HepG2 (cell line): ENCODE measurements around the gene SEMA5B. TPM values are rescaled to one million over a fixed set of nuclear protein-coding genes. Genes with fewer than 3 reads are reported as not detected.

Experiments used
- ATAC-seq: fragments of 200-7000 bp; cut with Tn5 transposase; 3 replicates; pipeline ENCODE4 v1.9.1; 2020; ENCODE audit warnings: mild to moderate bottlenecking, moderate library complexity
- BruUV-seq: library from RNA; stranded (reverse); fragments of 400-500 nt; replicated peaks from 2 replicates; lab custom pipeline; 2021; lab: Mats Ljungman, UMichigan
- CTCF ChIA-PET: fragments of 300-600 bp; formaldehyde crosslinking; extraction: SDS; loops from one replicate; lab custom pipeline; 2021; ENCODE audit warnings: low total read pairs, inconsistent platforms, low intra/inter-chr PET ratio; lab: Yijun Ruan, JAX
- POLR2A ChIA-PET: fragments of 350-600 bp; sonication (Branson Sonifier 250); formaldehyde crosslinking; loops from one replicate; lab custom pipeline; 2020; ENCODE audit warnings: antibody characterized with exemption, inconsistent platforms; lab: Yijun Ruan, JAX
- DNase-seq: peaks from one replicate; pipeline ENCODE4 v3.0.0-alpha.2; 2015; ENCODE audit warnings: low spot score
- FAIRE-seq: peaks from 3 replicates; lab custom pipeline; 2011; peaks lifted over from hg19 to GRCh38; lab: Jason Lieb, UNC
- H2AFZ ChIP-seq: one replicate; pipeline ENCODE4 v1.6.1; 2011; ENCODE audit warnings: low read length, inconsistent platforms
- H3K27ac ChIP-seq: fragments of 300-600 bp; 3 replicates; pipeline ENCODE4 v1.8.0; 2011; ENCODE audit warnings: mixed run types, mild to moderate bottlenecking, mixed read lengths, low read length, inconsistent platforms; ENCODE audit not compliant: insufficient read depth; ENCODE audit errors: extremely low read length
- H3K27me3 ChIP-seq, 2 experiments: fragments of 200-600 bp in 1 of 2; 2 replicates in 1 of 2; 3 replicates in 1 of 2; pipeline versions ENCODE4 v1.6.0 to v1.8.0; 2011; ENCODE audit warnings: low read length in 2 of 2, mild to moderate bottlenecking in 2 of 2, moderate library complexity in 2 of 2, inconsistent platforms in 1 of 2; ENCODE audit not compliant: insufficient read depth in 2 of 2, control insufficient read depth in 1 of 2
- H3K36me3 ChIP-seq, 2 experiments: fragments of 200-600 bp in 1 of 2; replicated peaks in 1 of 2; 2 replicates in 1 of 2; 3 replicates in 1 of 2; pipeline versions ENCODE4 v1.5.1 to v1.8.0; 2011; ENCODE audit warnings: low read length in 2 of 2, inconsistent platforms in 1 of 2; ENCODE audit not compliant: insufficient read depth in 2 of 2, control insufficient read depth in 1 of 2
- H3K4me1 ChIP-seq: 2 replicates; pipeline ENCODE4 v1.5.1; 2012; ENCODE audit warnings: low read length, inconsistent platforms; ENCODE audit not compliant: insufficient read depth
- H3K4me2 ChIP-seq: 2 replicates; pipeline ENCODE4 v1.6.0; 2011; ENCODE audit warnings: low read depth, low read length, inconsistent platforms
- H3K4me3 ChIP-seq, 3 experiments: fragments of 200-600 bp in 1 of 3; sonication (generic), shearing (Covaris generic) in 1 of 3; replicated peaks in 1 of 3; 2 replicates each; pipeline ENCODE4 v1.5.1; 2011 to 2016; ENCODE audit warnings: low read length in 3 of 3, inconsistent platforms in 2 of 3, low read depth in 2 of 3, mild to moderate bottlenecking in 2 of 3, control low read depth in 1 of 3, mixed read lengths in 1 of 3; ENCODE audit not compliant: insufficient read depth in 1 of 3
- H3K79me2 ChIP-seq: one replicate; pipeline ENCODE4 v1.6.1; 2011; ENCODE audit warnings: low read length, inconsistent platforms; ENCODE audit not compliant: insufficient read depth
- H3K9ac ChIP-seq: 2 replicates; pipeline ENCODE4 v1.6.0; 2011; ENCODE audit warnings: mild to moderate bottlenecking, low read depth, low read length, inconsistent platforms; ENCODE audit not compliant: insufficient read depth
- H3K9me3 ChIP-seq: 2 replicates; pipeline ENCODE4 v1.5.1; 2012; ENCODE audit warnings: mild to moderate bottlenecking, low read length
- H4K20me1 ChIP-seq: 2 replicates; pipeline ENCODE4 v1.6.0; 2011; ENCODE audit warnings: inconsistent platforms, mild to moderate bottlenecking, low read length, moderate library complexity; ENCODE audit not compliant: insufficient read depth
- FIP1L1 ChIP-seq: fragments of 200-400 bp; formaldehyde crosslinking; IDR thresholded peaks from 2 replicates; pipeline ENCODE4 v1.6.1; 2018; ENCODE audit warnings: low read depth, mild to moderate bottlenecking, low read length, moderate library complexity, borderline replicate concordance; ENCODE audit not compliant: insufficient read depth
- FOSL2 ChIP-seq: sonication (generic); formaldehyde crosslinking; IDR thresholded peaks from 2 replicates; pipeline ENCODE4 v1.4.0; 2020; ENCODE audit warnings: missing genetic modification reagents
- MBD4 ChIP-seq: IDR thresholded peaks from 2 replicates; pipeline ENCODE4 v1.6.1; 2012; ENCODE audit warnings: low read length, inconsistent platforms, borderline replicate concordance
- NR2F2 ChIP-seq: IDR thresholded peaks from 2 replicates; pipeline ENCODE4 v1.6.1; 2012; ENCODE audit warnings: low read depth, inconsistent platforms, borderline replicate concordance
- SAP130 ChIP-seq: IDR thresholded peaks from 2 replicates; pipeline ENCODE4 v1.6.1; 2016; ENCODE audit warnings: low read depth
- SOX13 ChIP-seq, 3 experiments: fragments of 450-650 bp in 1 of 3; sonication (generic) in 1 of 3; formaldehyde crosslinking in 1 of 3; IDR thresholded peaks in 2 of 3; conservative IDR thresholded peaks in 1 of 3; 2 replicates each; pipeline versions ENCODE4 v1.5.0 to v1.6.1; 2016 to 2020; ENCODE audit warnings: antibody characterized with exemption in 1 of 3, mild to moderate bottlenecking in 1 of 3, missing compliant biosample characterization in 1 of 3, missing genetic modification reagents in 1 of 3, moderate library complexity in 1 of 3
- SRF ChIP-seq: IDR thresholded peaks from 2 replicates; pipeline ENCODE4 v1.6.1; 2011; ENCODE audit warnings: mild to moderate bottlenecking, low read depth, low read length, moderate library complexity
- THYN1 ChIP-seq: sonication (generic); formaldehyde crosslinking; IDR thresholded peaks from 2 replicates; pipeline ENCODE4 v1.8.1; 2023; ENCODE audit warnings: low read depth, mild to moderate bottlenecking, moderate library complexity, missing genetic modification reagents, borderline replicate concordance
- ZBTB39 ChIP-seq: sonication (generic); formaldehyde crosslinking; IDR thresholded peaks from 2 replicates; pipeline ENCODE4 v1.5.0; 2020; ENCODE audit warnings: missing genetic modification reagents
- ZC3H13 ChIP-seq: sonication (generic); formaldehyde crosslinking; IDR thresholded peaks from 2 replicates; pipeline ENCODE4 v1.8.1; 2023; ENCODE audit warnings: mild to moderate bottlenecking, missing genetic modification reagents, moderate library complexity
- ZNF292 ChIP-seq: sonication (generic); formaldehyde crosslinking; IDR thresholded peaks from 2 replicates; pipeline ENCODE4 v1.8.1; 2022; ENCODE audit warnings: mild to moderate bottlenecking, low read depth, missing genetic modification reagents, borderline replicate concordance
- ZNF331 ChIP-seq: sonication (generic); formaldehyde crosslinking; IDR thresholded peaks from 2 replicates; pipeline ENCODE4 v1.4.0; 2020; ENCODE audit warnings: missing genetic modification reagents
- ZNF510 ChIP-seq: sonication (generic); formaldehyde crosslinking; IDR thresholded peaks from 2 replicates; pipeline ENCODE4 v1.4.0; 2020; ENCODE audit warnings: low read depth, mild to moderate bottlenecking, missing genetic modification reagents
- ZNF674 ChIP-seq: sonication (generic); formaldehyde crosslinking; IDR thresholded peaks from 2 replicates; pipeline ENCODE4 v1.5.0; 2020; ENCODE audit warnings: low read depth, mild to moderate bottlenecking, missing genetic modification reagents
- ZNF878 ChIP-seq: sonication (generic); formaldehyde crosslinking; IDR thresholded peaks from 2 replicates; pipeline ENCODE4 v1.8.1; 2023; ENCODE audit warnings: mild to moderate bottlenecking, missing genetic modification reagents, moderate library complexity
- ZSCAN22 ChIP-seq: sonication (generic); formaldehyde crosslinking; IDR thresholded peaks from 2 replicates; pipeline ENCODE4 v1.4.0; 2020; ENCODE audit warnings: mild to moderate bottlenecking, missing genetic modification reagents
- WGBS: methylation state at CpG from one replicate; pipeline ENCODE4 v1.1.6; 2017; ENCODE audit warnings: low lambda C conversion rate; 5-methylcytosine and 5-hydroxymethylcytosine counted together
- in situ Hi-C: cut with HindIII; loops from 2 replicates; pipeline ENCODE4 v1.10.0; 2017; ENCODE audit warnings: low pct_unique_long_range_greater_than_20kb; ENCODE audit not compliant: extremely low pct_ligation_motif_present
- intact Hi-C: fragments of 100-400 bp; cut with micrococcal nuclease; formaldehyde crosslinking; loops from one replicate; pipeline ENCODE4 v1.10.0; 2022; ENCODE audit not compliant: unreplicated experiment
- polyA plus RNA-seq, 8 experiments: library from polyadenylated mRNA; depleted of rRNA in 3 of 8; stranded (reverse) in 7 of 8; unstranded in 1 of 8; fragments of >200 nt; fragmentation: Illumina TruSeq in 4 of 8; extraction: Trizol in 4 of 8; gene quantifications; 2 replicates each; pipeline versions ENCODE4 v1.2.1 to v1.2.3, GENCODE V29; 2011 to 2016; ENCODE audit warnings: low read depth in 4 of 8, missing spikeins in 1 of 8, mixed read lengths in 1 of 8; ENCODE audit not compliant: insufficient read depth in 1 of 8
- total RNA-seq, 5 experiments: library from RNA; depleted of rRNA; stranded (reverse); fragments of >200 nt; fragmentation: Illumina TruSeq; extraction: Trizol; gene quantifications; 2 replicates each; pipeline ENCODE4 v1.2.3, GENCODE V29; 2016; ENCODE audit warnings: low read depth in 1 of 5
- TF ChIP-seq, protein P1 (sequence below): sonication (generic); formaldehyde crosslinking; IDR thresholded peaks from 2 replicates; pipeline ENCODE4 v1.5.1; 2020; ENCODE audit warnings: missing genetic modification reagents, mild to moderate bottlenecking, borderline replicate concordance
- TF ChIP-seq, protein P2 (sequence below): sonication (generic); formaldehyde crosslinking; IDR thresholded peaks from 2 replicates; pipeline ENCODE4 v1.4.0; 2020; ENCODE audit warnings: mild to moderate bottlenecking, missing genetic modification reagents

The SEMA5B gene
- total and polyA plus RNA-seq, 2 of the 13 experiments (the other 11 are each of a cell fraction or from before 2014, with no cell fraction given) = not detected

DNA sequence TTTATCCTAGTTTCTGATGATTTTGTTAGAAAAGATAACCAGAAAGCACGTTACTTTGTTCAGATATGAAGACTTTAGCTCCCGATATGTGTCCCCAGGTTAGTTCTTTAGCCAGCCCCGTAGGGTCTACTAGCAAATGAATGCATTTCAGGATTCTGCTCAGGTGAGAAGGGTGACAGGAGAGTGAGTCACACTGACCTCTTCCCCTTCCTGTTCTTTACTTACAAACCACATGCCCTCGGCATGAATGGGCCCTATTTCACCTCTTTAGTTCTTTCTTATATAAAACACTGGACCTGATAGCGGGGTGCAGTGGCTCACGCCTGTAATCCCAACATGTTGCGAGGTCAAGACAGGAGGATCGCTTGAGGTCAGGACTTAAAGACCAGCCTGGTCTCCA is 134.3 kb downstream of the SEMA5B start:
- H3K36me3 ChIP-seq = no peaks in the 10 kb centered on the region
- no peak overlapping the region for H2AFZ ChIP-seq
- peaks cover 39% of the 10 kb centered on the region for H3K4me1 ChIP-seq
- DNase-seq (peak; percentile 28), ATAC-seq (peak; percentile 34; the same call in 1 of the 3 replicates), FAIRE-seq (peak; percentile 46)
- intact Hi-C loops (no loop called here), in situ Hi-C loops (no loop called here)
- H3K9ac ChIP-seq = no peak overlapping the region; the same call in 1 of the 2 replicates
- H4K20me1 ChIP-seq = no peaks in the 10 kb centered on the region
- H3K79me2 ChIP-seq = no peaks in the 10 kb centered on the region
- H3K4me2 ChIP-seq = peak overlapping the region; percentile 82
- no peak overlapping the region; a peak in 2 of 6 replicates for H3K4me3 ChIP-seq
- no peaks in the 10 kb centered on the region for H3K9me3 ChIP-seq
- WGBS = 37% methylated on average over 8 of the region's 8 CpGs
- H3K27ac ChIP-seq = no peak overlapping the region
- CTCF ChIA-PET = no interaction called here
- POLR2A ChIA-PET = no interaction called here
- BruUV-seq = no TSS peak
- peaks cover 0 to 3% of the 10 kb centered on the region in 2 experiments; a peak in 1 of 5 replicates for H3K27me3 ChIP-seq
- TF ChIP-seq SRF (no peak), SOX13 (IDR thresholded peaks at IDR 0.05) (no peak), SOX13 (CRISPR knock-in tag; conservative IDR thresholded peaks at IDR 0.05 in 1 of 2, IDR thresholded peaks at IDR 0.05 in 1 of 2) (no peak), ZSCAN22 (CRISPR knock-in tag) (no peak), ZC3H13 (CRISPR knock-in tag) (no peak), ZNF331 (CRISPR knock-in tag) (no peak), NR2F2 (0 out of 2 replicates have a peak, but pooled peaks have one; percentile 44), SAP130 (CRISPR knock-in tag) (peak; percentile 43), MBD4 (no peak), ZNF292 (CRISPR knock-in tag) (no peak), FOSL2 (CRISPR knock-in tag) (peak; percentile 92), THYN1 (CRISPR knock-in tag) (no peak), ZNF674 (CRISPR knock-in tag) (no peak), ZBTB39 (CRISPR knock-in tag) (no peak), ZNF510 (CRISPR knock-in tag) (no peak), FIP1L1 (no peak), ZNF878 (no peak)
- TF ChIP-seq, protein P1, sequence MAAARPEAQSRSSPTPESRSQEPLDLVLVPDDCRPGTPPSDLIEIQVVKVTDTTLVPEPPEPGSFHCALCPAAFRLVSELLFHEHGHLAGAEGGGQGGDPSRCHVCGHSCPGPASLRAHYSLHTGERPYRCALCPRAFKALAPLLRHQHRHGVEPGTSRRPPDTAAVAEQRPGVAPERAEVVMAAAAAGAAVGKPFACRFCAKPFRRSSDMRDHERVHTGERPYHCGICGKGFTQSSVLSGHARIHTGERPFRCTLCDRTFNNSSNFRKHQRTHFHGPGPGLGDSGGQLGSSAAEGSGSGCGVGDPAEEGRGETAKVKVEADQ (CRISPR knock-in tag) = no peak
- TF ChIP-seq, protein P2, sequence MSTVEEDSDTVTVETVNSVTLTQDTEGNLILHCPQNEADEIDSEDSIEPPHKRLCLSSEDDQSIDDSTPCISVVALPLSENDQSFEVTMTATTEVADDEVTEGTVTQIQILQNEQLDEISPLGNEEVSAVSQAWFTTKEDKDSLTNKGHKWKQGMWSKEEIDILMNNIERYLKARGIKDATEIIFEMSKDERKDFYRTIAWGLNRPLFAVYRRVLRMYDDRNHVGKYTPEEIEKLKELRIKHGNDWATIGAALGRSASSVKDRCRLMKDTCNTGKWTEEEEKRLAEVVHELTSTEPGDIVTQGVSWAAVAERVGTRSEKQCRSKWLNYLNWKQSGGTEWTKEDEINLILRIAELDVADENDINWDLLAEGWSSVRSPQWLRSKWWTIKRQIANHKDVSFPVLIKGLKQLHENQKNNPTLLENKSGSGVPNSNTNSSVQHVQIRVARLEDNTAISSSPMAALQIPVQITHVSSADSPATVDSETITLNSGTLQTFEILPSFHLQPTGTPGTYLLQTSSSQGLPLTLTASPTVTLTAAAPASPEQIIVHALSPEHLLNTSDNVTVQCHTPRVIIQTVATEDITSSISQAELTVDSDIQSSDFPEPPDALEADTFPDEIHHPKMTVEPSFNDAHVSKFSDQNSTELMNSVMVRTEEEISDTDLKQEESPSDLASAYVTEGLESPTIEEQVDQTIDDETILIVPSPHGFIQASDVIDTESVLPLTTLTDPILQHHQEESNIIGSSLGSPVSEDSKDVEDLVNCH = no peak
